H1 (cell line): ENCODE measurements around the gene BPIFB2. TPM values are rescaled to one million over a fixed set of nuclear protein-coding genes. Genes with fewer than 3 reads are reported as not detected.

Experiments used
- CTCF ChIA-PET: fragments of 300-600 bp; sonication (Branson Sonifier 250); formaldehyde crosslinking; loops from one replicate; lab custom pipeline; 2021; ENCODE audit not compliant: partially characterized antibody; lab: Charles Lee
- POLR2A ChIA-PET: fragments of 300-600 bp; sonication (Branson Sonifier 250); formaldehyde crosslinking; loops from one replicate; lab custom pipeline; 2021; ENCODE audit warnings: inconsistent platforms; ENCODE audit not compliant: partially characterized antibody; lab: Charles Lee
- DNase-seq, 2 experiments: peaks; one replicate each; pipeline versions ENCODE4 v3.0.0 to v3.0.0-alpha.2; 2010 to 2022; ENCODE audit warnings: low spot score in 2 of 2, low read depth in 1 of 2, mixed read lengths in 1 of 2
- FAIRE-seq: peaks from 2 replicates; lab custom pipeline; 2011; peaks lifted over from hg19 to GRCh38; lab: Jason Lieb, UNC
- H2AFZ ChIP-seq: 2 replicates; pipeline ENCODE4 v1.8.1; 2012; ENCODE audit warnings: low read length, inconsistent platforms
- H2AK5ac ChIP-seq: 2 replicates; pipeline ENCODE4 v1.6.1; 2013; ENCODE audit warnings: low read depth, low read length
- H2BK120ac ChIP-seq: replicated peaks from 2 replicates; pipeline ENCODE3; 2013; ENCODE audit warnings: low read depth, low read length, inconsistent platforms
- H2BK12ac ChIP-seq: 2 replicates; pipeline ENCODE4 v1.6.1; 2013; ENCODE audit warnings: low read depth, low read length
- H2BK15ac ChIP-seq: 2 replicates; pipeline ENCODE4 v1.6.1; 2013; ENCODE audit warnings: low read length
- H2BK20ac ChIP-seq: 2 replicates; pipeline ENCODE4 v1.6.1; 2013; ENCODE audit warnings: low read length
- H2BK5ac ChIP-seq: 2 replicates; pipeline ENCODE4 v1.6.1; 2013; ENCODE audit warnings: low read depth, low read length
- H3K14ac ChIP-seq: 2 replicates; pipeline ENCODE4 v1.6.1; 2013; ENCODE audit warnings: inconsistent platforms; ENCODE audit not compliant: insufficient read length
- H3K18ac ChIP-seq: 2 replicates; pipeline ENCODE4 v1.6.1; 2013; ENCODE audit warnings: low read length; ENCODE audit errors: extremely low read depth
- H3K23ac ChIP-seq: 2 replicates; pipeline ENCODE4 v1.6.1; 2013; ENCODE audit warnings: inconsistent platforms; ENCODE audit not compliant: insufficient read length
- H3K23me2 ChIP-seq: 2 replicates; pipeline ENCODE4 v1.6.1; 2013; ENCODE audit warnings: low read depth, low read length
- H3K27ac ChIP-seq: 2 replicates; pipeline ENCODE4 v1.6.1; 2011; ENCODE audit warnings: low read depth, low read length, inconsistent platforms
- H3K27me3 ChIP-seq, 4 experiments: replicated peaks in 1 of 4; 1 replicate in 1 of 4; 2 replicates in 3 of 4; pipeline versions ENCODE4 v1.6.1 to v1.8.1; 2011 to 2013; ENCODE audit warnings: low read length in 3 of 4, mild to moderate bottlenecking in 3 of 4, inconsistent platforms in 2 of 4, mixed read lengths in 2 of 4, moderate library complexity in 1 of 4; ENCODE audit not compliant: control insufficient read depth in 3 of 4, insufficient read depth in 3 of 4; ENCODE audit errors: extremely low read depth in 1 of 4
- H3K36me3 ChIP-seq, 4 experiments: 2 replicates each; pipeline versions ENCODE4 v1.6.1 to v1.8.1; 2011 to 2013; ENCODE audit warnings: mild to moderate bottlenecking in 4 of 4, low read length in 3 of 4, moderate library complexity in 2 of 4, control low read depth in 1 of 4, inconsistent platforms in 1 of 4; ENCODE audit not compliant: insufficient read depth in 4 of 4, control insufficient read depth in 2 of 4
- H3K4ac ChIP-seq: replicated peaks from 2 replicates; pipeline ENCODE3; 2013; ENCODE audit warnings: low read length, low read depth, mixed read lengths, inconsistent platforms; ENCODE audit not compliant: insufficient read length
- H3K4me1 ChIP-seq, 4 experiments: replicated peaks in 1 of 4; 1 replicate in 1 of 4; 2 replicates in 3 of 4; pipeline versions ENCODE4 v1.6.1 to v1.8.1; 2011 to 2013; ENCODE audit warnings: low read length in 3 of 4, inconsistent platforms in 2 of 4, mixed read lengths in 1 of 4; ENCODE audit not compliant: insufficient read depth in 4 of 4, control insufficient read depth in 3 of 4
- H3K4me2 ChIP-seq, 2 experiments: 2 replicates each; pipeline versions ENCODE4 v1.6.1 to v1.8.1; 2011 to 2013; ENCODE audit warnings: low read depth in 2 of 2, low read length in 2 of 2, control low read depth in 1 of 2, inconsistent platforms in 1 of 2, mild to moderate bottlenecking in 1 of 2; ENCODE audit not compliant: insufficient read depth in 1 of 2
- H3K4me3 ChIP-seq, 4 experiments: fragments of 200-600, 300-600 bp in 1 of 4; sonication (generic), shearing (Covaris generic), sonication (Bioruptor Twin) in 1 of 4; 2 replicates each; pipeline versions ENCODE4 v1.5.1 to v1.8.1; 2011 to 2016; ENCODE audit warnings: low read length in 4 of 4, low read depth in 3 of 4, control low read depth in 2 of 4, inconsistent platforms in 2 of 4, mild to moderate bottlenecking in 2 of 4, mixed read lengths in 1 of 4, moderate library complexity in 1 of 4; ENCODE audit not compliant: insufficient read depth in 2 of 4; ENCODE audit errors: extremely low read depth in 1 of 4
- H3K56ac ChIP-seq: replicated peaks from 2 replicates; pipeline ENCODE3; 2013; ENCODE audit warnings: low read depth, mild to moderate bottlenecking, mixed read lengths, low read length, inconsistent platforms; ENCODE audit not compliant: insufficient read length
- H3K79me1 ChIP-seq: 2 replicates; pipeline ENCODE4 v1.6.1; 2013; ENCODE audit warnings: low read depth, low read length, control low read depth
- H3K79me2 ChIP-seq, 2 experiments: 2 replicates each; pipeline versions ENCODE4 v1.6.1 to v1.8.1; 2012 to 2013; ENCODE audit warnings: low read length in 2 of 2, mild to moderate bottlenecking in 2 of 2, inconsistent platforms in 1 of 2; ENCODE audit not compliant: insufficient read depth in 2 of 2, control insufficient read depth in 1 of 2
- H3K9ac ChIP-seq, 4 experiments: replicated peaks in 1 of 4; 1 replicate in 1 of 4; 2 replicates in 3 of 4; pipeline versions ENCODE4 v1.6.1 to v1.8.1; 2011 to 2013; ENCODE audit warnings: low read depth in 3 of 4, low read length in 3 of 4, control low read depth in 2 of 4, mild to moderate bottlenecking in 2 of 4, moderate library complexity in 2 of 4, inconsistent platforms in 1 of 4; ENCODE audit errors: extremely low read depth in 1 of 4
- H3K9me3 ChIP-seq, 2 experiments: 2 replicates each; pipeline versions ENCODE4 v1.6.1 to v1.8.1; 2012 to 2013; ENCODE audit warnings: mild to moderate bottlenecking in 2 of 2, moderate library complexity in 2 of 2, control low read depth in 1 of 2, inconsistent platforms in 1 of 2, low read depth in 1 of 2, low read length in 1 of 2, mixed read lengths in 1 of 2; ENCODE audit not compliant: insufficient read depth in 2 of 2
- H4K20me1 ChIP-seq, 2 experiments: replicated peaks in 1 of 2; 2 replicates each; pipeline versions ENCODE3 to v1.8.1; 2011 to 2013; ENCODE audit warnings: inconsistent platforms in 2 of 2, low read length in 2 of 2, mild to moderate bottlenecking in 1 of 2; ENCODE audit not compliant: insufficient read depth in 2 of 2, control insufficient read depth in 1 of 2
- H4K5ac ChIP-seq: 2 replicates; pipeline ENCODE4 v1.6.1; 2013; ENCODE audit warnings: low read length, low read depth, mixed read lengths, inconsistent platforms; ENCODE audit not compliant: insufficient read length
- H4K8ac ChIP-seq: 2 replicates; pipeline ENCODE4 v1.8.0; 2013; ENCODE audit warnings: mild to moderate bottlenecking, moderate library complexity, low read length, inconsistent platforms; ENCODE audit not compliant: insufficient read depth; ENCODE audit errors: extremely low read depth
- H4K91ac ChIP-seq: replicated peaks from 2 replicates; pipeline ENCODE3; 2013; ENCODE audit warnings: low read length, mixed read lengths, inconsistent platforms; ENCODE audit not compliant: insufficient read length
- CHD1 ChIP-seq: IDR thresholded peaks from 2 replicates; pipeline ENCODE4 v1.6.1; 2012; ENCODE audit warnings: low read depth, low read length, improper control_type of control experiment
- CHD2 ChIP-seq: IDR thresholded peaks from 2 replicates; pipeline ENCODE4 v1.6.1; 2012; ENCODE audit warnings: low read length, improper control_type of control experiment
- EZH2 ChIP-seq: fragments of 200-600 bp; sonication (generic); IDR thresholded peaks from 2 replicates; pipeline ENCODE4 v1.7.1; 2012; ENCODE audit warnings: low read depth, mild to moderate bottlenecking, moderate library complexity, low read length, inconsistent platforms; ENCODE audit not compliant: severe bottlenecking
- GABPA ChIP-seq: IDR thresholded peaks from 2 replicates; pipeline ENCODE4 v1.6.1; 2011; ENCODE audit warnings: mild to moderate bottlenecking, low read length, moderate library complexity, borderline replicate concordance; ENCODE audit not compliant: insufficient read depth
- NANOG ChIP-seq: IDR thresholded peaks from 2 replicates; pipeline ENCODE4 v1.6.1; 2011; ENCODE audit warnings: low read length, low read depth, mild to moderate bottlenecking, inconsistent platforms; ENCODE audit not compliant: insufficient read depth, poor library complexity, severe bottlenecking
- RNF2 ChIP-seq: fragments of 200-900, 300-1000 bp; sonication (generic); IDR thresholded peaks from 2 replicates; pipeline ENCODE4 v1.7.1; 2016; ENCODE audit warnings: borderline replicate concordance, low read depth, mild to moderate bottlenecking, antibody characterized with exemption, low read length; ENCODE audit not compliant: poor library complexity, severe bottlenecking; ENCODE audit errors: missing control alignments
- SIN3A ChIP-seq, 2 experiments: IDR thresholded peaks in 1 of 2; conservative IDR thresholded peaks in 1 of 2; 2 replicates each; pipeline ENCODE4 v1.6.1; 2011 to 2012; ENCODE audit warnings: low read length in 2 of 2, improper control_type of control experiment in 1 of 2, low read depth in 1 of 2, mild to moderate bottlenecking in 1 of 2
- SP1 ChIP-seq: IDR thresholded peaks from 2 replicates; pipeline ENCODE4 v1.6.1; 2011; ENCODE audit warnings: low read depth, low read length
- WGBS, 2 experiments: shearing (Covaris generic) in 1 of 2; methylation state at CpG; one replicate each; pipeline versions ENCODE4 v1.1.6 to v1.1.7; 2013 to 2015; ENCODE audit warnings: low lambda C conversion rate in 2 of 2, mixed read lengths in 2 of 2, inconsistent platforms in 1 of 2, low coverage in 1 of 2, missing lambda C conversion rate in 1 of 2; ENCODE audit not compliant: insufficient replicate concordance in 2 of 2, insufficient coverage in 1 of 2, insufficient read length in 1 of 2; ENCODE audit errors: extremely low coverage in 1 of 2, missing lambda C conversion rate in 1 of 2; 5-methylcytosine and 5-hydroxymethylcytosine counted together
- polyA plus RNA-seq, 7 experiments: library from polyadenylated mRNA; depleted of rRNA in 3 of 7; stranded (reverse) in 5 of 7; unstranded in 2 of 7; fragments of >200 nt in 5 of 7; fragments of 200-250 nt in 2 of 7; gene quantifications; 1 replicate in 5 of 7; 2 replicates in 1 of 7; 4 replicates in 1 of 7; pipeline versions ENCODE4 v1.2.1 to v1.2.3, GENCODE V29; 2011 to 2013; ENCODE audit warnings: missing spikeins in 2 of 7, mixed read lengths in 2 of 7
- total RNA-seq: library from RNA; stranded (reverse); fragmentation: NEBNext Ultra II Directional; extraction: Animal tissue kit (Norgen Biotek cat#: 25700); gene quantifications from 2 replicates; pipeline ENCODE4 v1.2.1, GENCODE V29; 2021

BPIFB2 gene
- total and polyA plus RNA-seq, 2 of the 8 experiments (the other 6 are each of a cell fraction or from before 2014, with no cell fraction given), result not detected

- no peak overlapping the region for H3K4me3 ChIP-seq
- H3K9me3 ChIP-seq, result no peaks in the 10 kb centered on the region
- no peak overlapping the region for H3K56ac ChIP-seq
- no peaks in the 10 kb centered on the region for H3K36me3 ChIP-seq
- H3K4ac ChIP-seq, result no peak overlapping the region
- H3K14ac ChIP-seq, result no peak overlapping the region
- H3K27ac ChIP-seq, result no peak overlapping the region
- no peak overlapping the region for H3K9ac ChIP-seq
- no peak overlapping the region for H2AFZ ChIP-seq
- no peak for DNase-seq
- H3K4me2 ChIP-seq, result no peak overlapping the region
- H3K23ac ChIP-seq, result no peak overlapping the region
- no peaks in the 10 kb centered on the region for H3K79me2 ChIP-seq
- no peak overlapping the region for H3K18ac ChIP-seq
- no peak overlapping the region for H2BK12ac ChIP-seq
- no peaks in the 10 kb centered on the region for H3K79me1 ChIP-seq
- H2AK5ac ChIP-seq, result no peak overlapping the region
- no peak for FAIRE-seq
- CTCF ChIA-PET, result interaction anchor here (0.5 to 11.8 kb wide), 8 partner anchors 9 to 1510 kb away, joined by 3 to 86 read pairs (median 4); partner anchors contain the start of genes BPIFB2 and SUN5
- no peak overlapping the region for H4K91ac ChIP-seq
- H3K27me3 ChIP-seq, result no peaks in the 10 kb centered on the region
- H2BK120ac ChIP-seq, result no peak overlapping the region
- 82% methylated on average over 15 of the region's 15 CpGs; no CpG with 5 or more reads in 1 of the 2 experiments for WGBS, 2 experiments
- no peaks in the 10 kb centered on the region for H4K20me1 ChIP-seq
- no peaks in the 10 kb centered on the region for H3K23me2 ChIP-seq
- H4K5ac ChIP-seq, result no peak overlapping the region
- no peak overlapping the region for H4K8ac ChIP-seq
- peaks cover 0 to 11% (median 0%) of the 10 kb centered on the region in 4 experiments; a peak in 2 of 7 replicates for H3K4me1 ChIP-seq
- no peak overlapping the region for H2BK20ac ChIP-seq
- H2BK5ac ChIP-seq, result no peak overlapping the region
- no peak overlapping the region for H2BK15ac ChIP-seq
- POLR2A ChIA-PET, result no interaction called here
- TF ChIP-seq EZH2, result no peak
- TF ChIP-seq CHD1, result no peak
- no peak for TF ChIP-seq RNF2
- no peak for TF ChIP-seq NANOG
- TF ChIP-seq SP1, result no peak
- no peak for TF ChIP-seq GABPA
- no peak for TF ChIP-seq SIN3A (conservative IDR thresholded peaks at IDR 0.05 in 1 of 2, IDR thresholded peaks at IDR 0.05 in 1 of 2; ENCODE audit: low read depth in 1 of 2, low read length in 2 of 2)
- no peak for TF ChIP-seq CHD2
Observed at GRCh38 chr20:33012327-33013189, 5.1 kb downstream of the BPIFB2 start.
